ENCODE data around the gene RAB3IL1. TPM values are rescaled to one million over a fixed set of nuclear protein-coding genes. Genes with fewer than 3 reads are reported as not detected.

The RAB3IL1 gene
- total RNA-seq, 1 donor from 2014 or later, result 44.2 TPM

- Mint-ChIP-seq H3K27ac (ENCODE audit: unreplicated experiment) (peak overlapping the region; percentile 40), H3K27me3 (ENCODE audit: unreplicated experiment) (no peaks in the 10 kb centered on the region), H3K9me3 (ENCODE audit: unreplicated experiment) (no peaks in the 10 kb centered on the region), H3K4me1 (ENCODE audit: unreplicated experiment) (peaks cover 40% of the 10 kb centered on the region), H3K36me3 (ENCODE audit: unreplicated experiment) (peaks cover 11% of the 10 kb centered on the region), H3K4me3 (ENCODE audit: unreplicated experiment) (no peak overlapping the region)
- TF ChIP-seq CTCF (IDR thresholded peaks at IDR 0.05), result no peak
- DNase-seq (ENCODE audit: extremely low spot score, unreplicated experiment), result no peak
Observed at GRCh38 chr11:61881397-61881796, 36.0 kb downstream of the RAB3IL1 start.

GRCh38 chr11:61880454-61880853 lies 36.9 kb downstream of the RAB3IL1 start:
- peaks cover 13% of the 10 kb centered on the region for H3K36me3 Mint-ChIP-seq (ENCODE audit: unreplicated experiment)
- H3K4me1 Mint-ChIP-seq (ENCODE audit: unreplicated experiment), result peaks cover 38% of the 10 kb centered on the region
- no peak for DNase-seq (ENCODE audit: extremely low spot score, unreplicated experiment)
- no peak overlapping the region for H3K4me3 Mint-ChIP-seq (ENCODE audit: unreplicated experiment)
- H3K27ac Mint-ChIP-seq (ENCODE audit: unreplicated experiment), result no peak overlapping the region
- no peaks in the 10 kb centered on the region for H3K27me3 Mint-ChIP-seq (ENCODE audit: unreplicated experiment)
- H3K9me3 Mint-ChIP-seq (ENCODE audit: unreplicated experiment), result no peaks in the 10 kb centered on the region
- TF ChIP-seq CTCF (IDR thresholded peaks at IDR 0.05), result no peak

GRCh38 chr11:61880031-61880430 lies 37.3 kb downstream of the RAB3IL1 start:
- Mint-ChIP-seq H3K9me3 (ENCODE audit: unreplicated experiment) (no peaks in the 10 kb centered on the region), H3K4me3 (ENCODE audit: unreplicated experiment) (no peak overlapping the region), H3K27ac (ENCODE audit: unreplicated experiment) (peak overlapping the region; percentile 15), H3K4me1 (ENCODE audit: unreplicated experiment) (peaks cover 36% of the 10 kb centered on the region), H3K36me3 (ENCODE audit: unreplicated experiment) (peaks cover 13% of the 10 kb centered on the region), H3K27me3 (ENCODE audit: unreplicated experiment) (no peaks in the 10 kb centered on the region)
- DNase-seq (ENCODE audit: extremely low spot score, unreplicated experiment), result no peak
- TF ChIP-seq CTCF (IDR thresholded peaks at IDR 0.05), result no peak

GRCh38 chr11:61879152-61879551 lies 38.2 kb downstream of the RAB3IL1 start:
- Mint-ChIP-seq H3K36me3 (ENCODE audit: unreplicated experiment) (peaks cover 13% of the 10 kb centered on the region), H3K4me3 (ENCODE audit: unreplicated experiment) (no peak overlapping the region), H3K27ac (ENCODE audit: unreplicated experiment) (no peak overlapping the region), H3K4me1 (ENCODE audit: unreplicated experiment) (peaks cover 44% of the 10 kb centered on the region), H3K9me3 (ENCODE audit: unreplicated experiment) (no peaks in the 10 kb centered on the region), H3K27me3 (ENCODE audit: unreplicated experiment) (no peaks in the 10 kb centered on the region)
- TF ChIP-seq CTCF (IDR thresholded peaks at IDR 0.05), result no peak
- no peak for DNase-seq (ENCODE audit: extremely low spot score, unreplicated experiment)

GRCh38 chr11:61875698-61876097 lies 41.7 kb downstream of the RAB3IL1 start:
- no peak overlapping the region for H3K27ac Mint-ChIP-seq (ENCODE audit: unreplicated experiment)
- H3K4me3 Mint-ChIP-seq (ENCODE audit: unreplicated experiment), result no peak overlapping the region
- H3K4me1 Mint-ChIP-seq (ENCODE audit: unreplicated experiment), result peaks cover 34% of the 10 kb centered on the region
- DNase-seq (ENCODE audit: extremely low spot score, unreplicated experiment), result no peak
- H3K27me3 Mint-ChIP-seq (ENCODE audit: unreplicated experiment), result no peaks in the 10 kb centered on the region
- peaks cover 11% of the 10 kb centered on the region for H3K36me3 Mint-ChIP-seq (ENCODE audit: unreplicated experiment)
- no peaks in the 10 kb centered on the region for H3K9me3 Mint-ChIP-seq (ENCODE audit: unreplicated experiment)
- no peak for TF ChIP-seq CTCF (IDR thresholded peaks at IDR 0.05)

Data from osteocyte (in vitro differentiated cells).